Stimulated activated naive CD4-positive, alpha-beta T cell (primary cell): ENCODE measurements around the gene VANGL2.

Experiments
- DNase-seq, 6 experiments: peaks; one replicate each; lab custom pipeline; 2025; lab: John Stamatoyannopoulos, UW

Gene VANGL2

DNA sequence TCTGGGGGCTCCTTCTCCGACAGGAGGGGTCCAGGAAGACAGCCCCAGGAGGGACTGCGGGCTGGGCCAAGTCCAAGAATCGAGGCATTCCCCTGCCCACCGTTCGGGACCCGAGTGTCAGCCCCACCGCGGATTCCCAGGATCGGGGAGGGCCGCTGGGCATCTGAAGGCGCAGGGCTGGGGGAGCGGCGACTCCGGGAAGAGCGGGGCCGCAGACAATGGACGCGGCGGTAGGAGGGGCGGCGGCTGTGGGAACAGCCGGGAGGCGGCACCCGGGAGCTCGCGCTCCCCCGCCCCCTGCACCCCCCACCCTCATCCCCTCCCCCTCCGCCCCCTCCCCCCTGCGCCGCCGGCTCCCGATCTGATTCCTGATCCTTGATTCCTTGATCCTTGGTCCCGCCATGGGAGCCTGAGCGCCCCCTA, at the start of gene VANGL2:
Gene VANGL2 (plus strand): TSS at position 342 of the 423 bp plus-strand sequence. CDS start 15,274 bp downstream, outside the sequence.
- peak in 5 of 6 experiments; percentile 6 to 26 (median 15) for DNase-seq

DNA sequence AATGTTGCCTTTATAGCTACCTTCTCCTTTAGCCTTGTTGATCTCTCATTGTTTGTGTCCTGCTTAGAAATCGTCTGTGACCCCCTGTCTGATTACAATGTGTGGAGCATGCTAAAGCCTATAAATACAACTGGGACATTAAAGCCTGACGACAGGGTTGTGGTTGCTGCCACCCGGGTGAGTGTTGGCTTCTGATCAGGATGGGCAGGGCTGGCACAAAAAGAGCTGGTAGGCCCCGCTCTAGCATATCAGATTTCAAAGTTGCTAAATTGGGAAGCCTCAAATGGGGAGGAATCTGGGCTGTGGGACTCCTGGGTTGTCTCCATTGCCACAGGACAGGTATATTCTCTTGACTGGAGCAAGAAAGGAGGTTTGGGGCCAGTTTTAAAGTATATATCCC, 48.7 kb upstream of the VANGL2 start:
- DNase-seq: no peak

DNA sequence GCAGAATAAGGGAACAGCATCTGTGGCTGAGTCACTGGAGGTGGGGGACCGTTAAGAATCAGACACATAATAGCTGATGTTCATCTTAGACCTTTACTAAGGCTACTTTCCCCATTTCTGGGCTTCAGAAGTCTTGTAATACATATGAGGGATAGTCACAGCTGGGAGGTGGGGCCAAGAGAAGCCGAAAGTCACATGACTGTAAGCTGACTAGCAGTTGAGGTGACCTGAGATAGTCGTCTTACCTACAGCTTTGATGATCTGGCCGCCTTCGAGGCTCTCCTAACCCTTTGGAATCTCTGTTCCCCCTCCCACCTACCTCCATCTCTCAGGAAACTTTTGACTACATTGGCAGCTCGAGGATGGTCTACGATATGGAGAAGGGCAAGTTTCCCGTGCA, 47.8 kb upstream of the VANGL2 start:
- no peak for DNase-seq

DNA sequence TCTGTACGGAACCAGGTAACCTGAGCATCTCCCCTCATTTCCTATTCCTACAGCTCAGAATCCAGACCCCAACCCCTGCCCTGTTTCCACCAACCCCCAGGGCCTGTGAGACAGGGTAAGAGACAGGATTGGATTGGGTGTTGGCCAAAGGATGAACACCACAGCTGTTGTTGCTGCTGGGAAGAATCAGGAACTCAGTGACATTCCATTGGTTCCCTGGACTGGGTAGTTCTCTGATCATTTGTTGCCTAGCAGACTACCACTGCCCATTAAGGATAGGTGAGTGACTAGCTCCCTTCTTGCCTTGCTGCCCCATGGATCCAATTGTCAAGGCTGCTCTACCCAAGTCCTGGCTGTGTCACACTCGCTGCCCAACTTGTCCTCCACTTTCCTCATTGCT, 47.1 kb upstream of the VANGL2 start:
- DNase-seq: no peak

DNA sequence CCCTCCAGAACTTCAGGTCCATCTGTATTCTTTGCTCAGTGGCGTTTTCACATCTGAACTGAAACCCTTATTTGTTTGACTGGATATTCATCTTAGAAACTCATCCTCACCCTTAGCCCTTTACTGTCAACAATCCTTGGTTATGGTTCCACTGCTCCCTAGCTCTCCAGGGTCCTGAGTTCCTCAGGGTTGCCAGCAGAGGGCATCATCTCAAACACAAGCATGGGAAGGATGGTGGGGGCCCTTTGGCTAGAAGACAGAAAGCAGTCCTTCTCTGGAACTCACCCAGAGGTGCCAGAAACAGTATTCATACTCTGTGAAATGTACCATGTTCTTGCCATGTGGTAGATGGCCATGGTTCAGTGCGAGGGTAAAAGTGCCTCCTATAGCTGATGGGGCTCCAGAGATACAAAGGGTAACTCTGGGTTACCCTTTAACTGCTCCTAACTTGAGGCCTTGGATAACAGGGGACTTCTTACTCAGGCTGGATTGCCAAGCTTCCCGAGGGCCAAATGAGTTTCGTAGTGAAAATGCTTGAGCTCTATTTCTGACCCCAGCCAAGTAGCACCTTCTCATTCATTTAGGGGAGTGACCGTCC, 45.9 kb upstream of the VANGL2 start:
- DNase-seq: peak in 1 of 6 experiments; percentile 13

DNA sequence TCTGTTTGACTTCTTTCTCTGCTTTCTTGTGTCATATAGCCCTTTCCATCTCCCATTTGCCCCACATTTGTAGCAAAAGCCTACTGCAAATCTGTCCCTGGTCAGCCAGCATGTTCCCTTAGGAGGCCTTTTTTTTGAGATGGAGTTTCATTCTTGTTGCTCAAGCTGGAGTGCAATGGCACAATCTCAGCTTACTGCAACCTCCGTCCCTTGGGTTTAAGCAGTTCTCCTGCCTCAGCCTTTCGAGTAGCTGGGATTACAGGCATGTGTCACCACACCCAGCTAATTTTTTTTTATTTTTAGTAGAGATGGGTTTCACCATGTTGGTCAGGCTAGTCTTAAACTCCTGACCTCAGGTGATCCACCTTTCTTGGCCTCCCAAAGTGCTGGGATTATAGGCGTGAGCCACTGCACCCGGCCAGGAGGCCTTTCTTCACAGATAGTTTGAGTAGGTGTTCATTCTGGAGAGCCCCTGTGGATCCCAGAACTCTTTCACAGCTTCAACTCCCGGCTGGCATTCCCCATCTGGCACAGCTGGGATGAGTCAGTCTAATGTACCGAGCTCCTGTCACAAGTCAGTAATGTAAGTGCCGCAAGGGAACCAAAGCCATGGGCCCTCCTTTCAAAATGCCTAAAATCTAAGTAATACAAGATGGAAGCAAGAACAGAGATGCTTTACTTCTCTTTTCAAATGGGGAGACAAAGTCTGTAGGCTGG, 42.9 kb upstream of the VANGL2 start:
- DNase-seq: no peak

DNA sequence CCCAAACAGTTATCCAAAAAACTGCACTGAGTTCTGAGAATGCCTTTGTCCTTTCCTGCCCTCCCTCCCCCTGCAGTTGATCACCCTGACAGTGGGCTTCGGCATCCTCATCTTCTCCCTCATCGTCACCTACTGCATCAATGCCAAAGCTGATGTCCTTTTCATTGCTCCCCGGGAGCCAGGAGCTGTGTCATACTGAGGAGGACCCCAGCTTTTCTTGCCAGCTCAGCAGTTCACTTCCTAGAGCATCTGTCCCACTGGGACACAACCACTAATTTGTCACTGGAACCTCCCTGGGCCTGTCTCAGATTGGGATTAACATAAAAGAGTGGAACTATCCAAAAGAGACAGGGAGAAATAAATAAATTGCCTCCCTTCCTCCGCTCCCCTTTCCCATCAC, 42.3 kb upstream of the VANGL2 start:
- no peak for DNase-seq

DNA sequence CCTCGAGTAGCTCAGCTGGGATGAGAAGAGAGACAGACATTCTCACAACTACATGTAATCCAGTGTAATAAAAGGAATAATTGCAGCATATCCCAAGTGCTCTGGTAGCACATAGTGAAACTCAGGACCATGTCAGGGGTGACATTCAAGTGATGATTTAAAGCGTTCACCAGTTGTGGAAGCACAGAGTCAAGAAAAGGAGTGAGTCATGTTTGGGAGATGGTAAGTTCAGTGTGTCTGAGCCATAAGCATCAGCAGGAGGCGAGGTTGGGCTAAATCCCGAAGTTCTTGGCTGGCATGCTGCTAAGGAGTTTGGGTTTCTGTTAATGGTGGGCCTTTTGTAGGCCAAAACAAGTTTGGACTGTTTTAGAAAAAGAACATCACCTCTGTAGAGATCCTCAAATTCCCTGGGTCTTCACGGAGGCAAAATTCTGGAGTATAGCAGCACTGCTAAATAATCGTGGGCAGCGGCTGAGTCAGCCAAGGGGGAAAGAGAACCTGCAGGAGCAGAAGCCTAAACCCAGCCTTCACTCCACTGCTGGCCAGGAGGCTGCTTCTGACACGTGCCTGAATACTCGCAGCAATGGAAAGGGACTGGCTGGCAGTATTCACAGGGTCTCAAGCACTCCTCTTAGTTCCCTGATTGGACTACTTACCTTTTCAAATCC, 40.7 kb upstream of the VANGL2 start:
- DNase-seq: no peak

DNA sequence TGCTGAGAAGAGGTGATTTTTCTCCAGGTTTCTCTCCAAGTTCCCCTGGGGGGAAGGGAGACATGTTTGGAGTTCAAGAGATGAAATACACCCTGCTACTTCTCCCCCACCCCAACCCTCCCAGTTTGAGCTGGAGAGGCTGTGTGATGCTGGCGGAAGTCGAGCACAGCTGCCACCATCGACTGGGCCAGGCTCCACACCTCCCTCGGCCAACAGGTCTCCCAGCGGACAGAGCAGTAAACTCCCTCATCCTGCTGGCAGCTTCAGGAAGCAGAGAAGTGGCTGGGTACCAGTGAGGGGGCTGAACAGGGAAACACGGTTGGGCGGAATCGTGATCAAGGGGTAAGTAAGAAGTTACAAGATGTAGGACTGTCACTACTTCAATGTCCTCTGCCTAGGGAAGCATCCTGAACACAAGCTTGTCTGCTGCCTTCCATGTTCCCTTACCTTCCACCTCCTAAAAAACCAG, 40.1 kb upstream of the VANGL2 start:
- no peak for DNase-seq

DNA sequence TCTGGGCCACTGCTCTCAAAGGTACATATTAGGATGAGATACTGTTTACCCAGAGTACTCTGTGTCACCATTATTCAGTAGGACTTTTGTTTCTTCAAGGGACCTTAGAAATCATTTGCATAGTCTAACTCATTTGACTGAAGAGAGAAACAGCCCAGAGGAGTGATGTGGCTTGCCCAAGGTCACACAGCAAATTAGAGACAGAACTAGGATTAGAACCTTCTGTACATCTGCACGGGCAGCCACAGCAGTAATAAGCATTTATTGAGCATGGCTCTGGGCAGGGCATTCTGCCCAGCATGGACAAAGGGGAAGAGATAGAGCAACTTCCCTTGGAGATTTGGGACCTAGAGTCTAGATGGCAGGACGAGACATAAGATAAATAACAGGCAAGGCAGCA, 39.2 kb upstream of the VANGL2 start:
- DNase-seq: no peak

DNA sequence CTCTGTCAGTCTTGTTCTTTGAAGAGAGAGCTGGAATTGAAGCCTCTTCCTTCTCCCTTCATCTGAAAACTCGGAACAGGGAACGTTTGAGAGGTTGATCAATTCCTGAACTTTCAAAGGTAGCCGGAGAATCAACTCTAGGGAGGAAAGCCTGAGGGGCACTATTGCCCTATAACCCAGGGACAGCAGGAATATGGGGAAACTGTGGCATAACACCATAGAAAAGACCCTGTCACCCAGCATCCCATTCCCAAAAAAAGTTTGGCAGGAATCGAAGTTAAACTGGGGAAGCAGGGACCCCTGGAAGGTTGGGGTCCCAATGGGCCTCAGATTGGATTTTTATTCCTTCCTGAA, 38.6 kb upstream of the VANGL2 start:
- no peak for DNase-seq

DNA sequence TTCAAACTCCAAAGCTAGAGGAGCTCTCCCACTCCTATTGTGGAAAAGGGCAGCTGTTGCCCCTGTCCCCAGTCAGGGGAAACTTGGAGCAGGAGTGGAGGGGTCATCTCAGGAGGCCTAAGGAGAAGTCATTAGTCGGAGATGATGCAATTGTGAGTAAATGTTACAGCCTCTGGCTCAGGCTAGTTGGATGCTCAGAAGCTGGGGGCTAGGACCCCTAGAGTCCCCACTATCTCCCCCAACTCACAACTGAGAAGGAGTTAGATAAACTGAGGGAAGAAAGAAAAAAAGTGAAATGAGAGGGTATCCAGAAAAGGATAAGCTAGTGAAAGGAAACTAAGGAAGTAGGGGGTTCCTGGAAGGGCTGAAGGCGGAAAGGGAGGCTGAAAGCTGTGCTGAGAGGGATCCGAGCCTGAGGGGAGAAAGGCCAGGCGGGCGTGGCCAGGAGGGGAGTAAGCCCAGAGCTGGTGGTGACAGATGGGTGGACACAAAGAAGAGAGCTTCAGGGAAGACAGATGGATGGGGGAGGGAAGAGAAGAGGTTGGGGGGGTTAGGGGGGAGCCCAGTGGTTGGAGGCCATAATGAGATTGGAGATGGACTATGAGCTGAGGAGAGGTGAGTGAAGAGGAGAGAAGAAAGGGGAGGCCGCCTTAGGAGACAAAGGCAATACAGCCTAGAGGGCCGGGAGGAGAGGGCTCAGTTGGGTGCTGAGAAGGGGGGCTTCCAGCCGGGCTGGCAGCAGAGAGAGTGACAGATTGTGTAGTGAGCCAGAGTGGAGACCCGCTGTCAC, 38.0 kb upstream of the VANGL2 start:
- no peak for DNase-seq

DNA sequence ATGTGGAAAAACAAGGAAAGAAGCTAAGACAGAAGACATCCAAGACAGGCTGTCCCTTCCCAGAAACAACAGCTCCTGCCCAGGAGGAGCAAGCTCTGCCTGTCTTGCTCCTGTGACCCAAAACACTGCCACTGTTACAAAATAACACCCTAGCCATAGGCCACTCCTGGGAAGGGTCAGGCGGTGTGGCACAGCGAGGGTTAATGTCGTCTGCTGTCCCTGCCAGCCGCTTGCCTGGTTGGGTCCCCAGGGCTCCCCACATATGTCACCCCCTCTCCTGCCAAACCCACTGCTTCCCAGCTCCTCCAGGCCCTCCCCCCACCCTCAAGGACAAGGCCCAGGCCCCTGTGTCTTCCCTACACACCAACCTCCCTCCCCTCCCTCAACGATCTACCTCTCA, 37.4 kb upstream of the VANGL2 start:
- DNase-seq: no peak

DNA sequence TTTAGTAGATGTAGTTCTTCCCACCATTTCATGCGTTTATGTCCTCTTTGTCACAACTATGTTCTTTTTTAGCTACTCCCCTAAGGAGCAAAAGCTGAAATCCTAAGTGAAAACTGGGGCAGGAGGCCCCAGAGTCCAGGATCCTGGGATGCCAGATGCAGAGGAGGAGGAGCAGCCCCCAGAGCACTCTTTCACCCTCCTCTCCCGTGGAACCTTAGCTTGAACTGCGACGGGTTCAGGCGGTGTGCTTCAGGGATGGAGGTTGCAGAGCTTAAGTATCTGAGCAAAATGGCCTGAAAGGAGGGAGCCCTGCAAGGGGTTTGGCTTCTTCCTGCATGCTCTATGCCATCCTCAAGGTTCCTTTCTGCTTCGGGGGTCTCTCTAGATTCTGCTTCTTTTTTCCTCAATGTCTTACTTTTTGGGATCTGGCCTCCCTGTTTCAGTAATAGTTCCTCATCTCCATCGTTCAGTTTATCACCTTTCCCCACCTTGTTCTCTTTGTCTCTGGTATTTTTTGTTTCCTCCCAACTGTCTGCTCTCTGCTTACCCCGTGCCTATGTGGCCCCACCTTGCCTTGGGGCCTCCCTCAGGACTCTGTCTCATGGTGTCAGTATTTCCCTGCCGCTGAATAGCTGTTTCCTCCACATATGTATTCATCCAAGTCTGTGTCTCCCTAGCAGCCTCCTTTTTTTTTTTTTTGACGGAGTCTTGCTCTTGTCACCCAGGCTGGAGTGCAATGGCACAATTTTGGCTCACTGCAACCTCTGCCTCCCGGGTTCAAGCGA, 36.2 kb upstream of the VANGL2 start:
- no peak for DNase-seq

DNA sequence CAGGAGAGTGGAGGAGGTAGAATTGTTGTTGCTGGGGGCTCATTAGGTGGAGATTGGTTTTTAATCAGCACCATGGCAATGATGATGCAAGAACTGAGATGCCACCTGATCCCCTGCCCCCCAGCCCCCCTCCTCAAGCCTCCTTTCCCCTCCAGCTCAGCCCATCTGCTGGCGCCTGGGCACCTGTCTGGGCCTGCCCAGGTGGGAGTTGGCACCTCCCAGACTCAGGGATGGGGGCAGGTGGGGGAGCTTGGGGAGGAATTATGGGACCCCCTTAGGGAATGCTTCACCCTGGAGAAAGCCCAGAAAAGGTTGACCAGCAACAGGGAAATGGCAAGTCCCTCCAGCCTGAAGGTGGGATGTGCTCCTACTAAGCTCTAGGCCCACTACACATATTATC, 35.0 kb upstream of the VANGL2 start:
- no peak for DNase-seq

DNA sequence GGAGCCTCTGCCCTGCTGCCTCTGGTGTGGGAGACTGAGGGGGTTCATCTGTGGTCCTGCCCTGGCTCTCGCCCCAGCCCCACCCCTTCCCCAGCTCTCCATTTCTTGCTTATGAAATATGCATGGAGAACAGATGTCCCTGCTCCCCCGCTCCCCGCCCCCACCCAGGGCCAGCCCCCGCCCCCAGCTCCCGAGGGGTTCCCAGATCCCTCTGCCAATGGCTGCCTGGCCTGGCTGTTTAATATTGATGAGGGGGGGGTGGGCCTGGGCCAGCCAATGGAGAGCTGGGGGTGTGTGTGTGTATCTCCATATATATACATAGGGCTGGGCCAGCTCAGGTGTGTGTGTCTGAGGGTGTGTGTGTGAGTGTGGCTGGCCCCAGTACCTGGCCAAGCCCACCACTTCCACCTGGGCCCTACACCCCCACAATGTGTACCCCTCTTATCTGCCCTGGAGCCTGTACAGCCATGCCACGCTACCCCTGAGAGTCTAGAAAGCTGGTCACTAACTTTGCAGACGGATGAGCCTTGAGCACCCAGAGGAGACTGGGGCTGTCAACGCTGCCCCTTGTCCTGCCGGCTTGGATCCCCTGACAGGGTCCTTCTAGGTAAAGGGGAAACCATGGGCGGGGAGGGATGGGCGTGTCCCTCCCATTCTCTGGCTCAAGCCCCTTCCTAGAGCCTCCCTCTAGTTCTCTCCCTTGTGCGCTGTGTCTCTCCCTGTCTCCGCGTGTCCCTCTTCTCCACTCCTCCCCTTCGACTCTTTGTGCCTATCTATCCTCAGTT, 33.4 kb upstream of the VANGL2 start, which contains the start of gene NHLH1:
Gene NHLH1 (plus strand): TSS at position 341 of the 785 bp plus-strand sequence. CDS start 3,661 bp downstream, outside the sequence.
- DNase-seq: no peak

DNA sequence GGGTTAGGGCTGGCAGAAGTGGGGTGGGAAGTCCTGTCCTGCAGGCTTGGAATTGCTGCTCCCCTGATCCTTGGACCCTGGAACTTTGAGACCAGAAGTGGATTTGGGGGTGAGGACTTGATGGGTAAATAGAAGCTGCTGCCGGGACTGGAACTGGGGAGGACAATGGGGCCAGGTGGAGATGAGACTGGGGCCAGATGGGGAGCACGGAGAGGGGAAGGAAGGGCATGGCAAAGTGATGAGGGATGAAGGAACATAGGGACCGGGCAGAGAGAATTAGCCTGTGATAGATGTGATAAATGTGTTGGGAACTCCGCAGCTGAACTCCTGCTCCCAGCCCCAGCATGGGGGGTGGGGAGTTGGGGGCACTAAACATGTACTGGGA, 32.9 kb upstream of the VANGL2 start:
- no peak for DNase-seq

DNA sequence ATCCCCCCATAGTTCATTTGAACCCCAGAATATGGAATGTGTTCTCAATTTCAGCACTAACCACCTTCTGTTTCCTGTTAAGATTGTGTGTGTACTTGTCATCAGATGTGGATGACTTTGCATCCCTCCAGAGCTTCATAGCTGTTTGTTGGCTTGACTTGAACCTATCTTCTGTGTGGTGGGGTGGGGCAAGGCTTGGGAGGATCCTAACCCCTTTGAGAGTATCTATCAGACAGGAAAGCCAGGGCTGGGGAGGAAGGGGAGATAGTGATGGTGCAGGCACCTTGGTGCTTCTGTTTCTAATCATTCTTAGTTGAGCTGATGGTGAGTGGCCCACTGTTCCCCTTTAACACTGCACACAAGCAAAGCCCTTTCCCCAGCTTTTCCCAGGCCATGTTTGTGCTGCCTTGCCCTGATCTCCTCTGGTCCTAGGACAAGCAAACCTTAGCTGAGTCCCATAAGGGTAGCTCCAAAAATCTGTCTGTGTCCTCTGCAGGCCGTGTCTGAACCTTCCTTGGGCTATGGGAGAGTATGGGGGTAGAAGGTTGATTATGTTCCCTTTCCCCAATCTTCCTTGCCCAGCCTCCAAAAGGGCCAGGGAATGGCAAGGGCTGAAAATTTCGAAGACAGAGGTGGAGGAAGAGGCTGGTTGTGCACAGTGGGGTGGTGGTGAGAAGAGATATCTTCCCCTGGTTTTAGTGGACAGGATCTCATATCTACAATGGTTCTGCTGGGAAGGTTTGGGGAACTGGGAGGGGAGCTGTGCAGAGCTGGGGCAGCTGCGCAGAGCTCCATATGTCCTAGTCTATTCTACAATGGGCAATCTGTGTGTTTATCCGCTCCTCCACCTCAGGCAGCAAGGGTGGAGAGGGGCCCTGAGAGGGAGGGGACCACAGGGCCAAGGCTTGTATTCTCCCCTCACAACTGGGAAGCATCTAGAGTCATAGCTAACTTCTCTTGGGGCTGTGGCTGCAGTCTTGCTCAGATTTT, 32.1 kb upstream of the VANGL2 start:
- DNase-seq: no peak

DNA sequence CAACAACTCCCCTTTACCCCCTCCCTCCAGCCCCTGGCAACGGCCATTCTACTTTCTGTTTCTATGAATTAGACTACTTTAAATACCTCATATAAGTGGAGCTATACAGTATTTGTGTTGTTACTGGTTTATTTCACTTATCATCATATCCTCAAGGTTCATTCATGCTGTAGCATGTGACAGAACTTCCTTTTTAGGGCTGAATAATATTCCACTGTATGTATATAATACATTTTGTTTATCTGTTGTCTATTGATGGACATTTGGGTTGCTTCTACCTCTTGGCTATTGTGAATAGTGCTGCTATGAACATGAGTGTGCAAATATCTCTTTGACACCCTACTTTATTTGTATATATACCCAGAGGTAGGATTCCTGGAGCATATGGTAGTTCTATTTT, 31.3 kb upstream of the VANGL2 start:
- DNase-seq: no peak
